Measurements from ENCODE around the gene NXPH1.

GRCh38 chr7:8765374-8765773 lies 332.0 kb downstream of the NXPH1 start:
- TF ChIP-seq EZH2 (IDR thresholded peaks at IDR 0.05; ENCODE audit: insufficient read depth, poor library complexity, severe bottlenecking) (no peak), EZH2phosphoT487 (IDR thresholded peaks at IDR 0.05; ENCODE audit: insufficient read depth, low read depth) (no peak)
